Glutamatergic neuron (in vitro differentiated cells): ENCODE measurements around the gene STUM. TPM values are rescaled to one million over a fixed set of nuclear protein-coding genes. Genes with fewer than 3 reads are reported as not detected.

ENCODE experiments used
- DNase-seq: peaks from one replicate; pipeline ENCODE4 v3.0.0; 2022
- H3K27ac Mint-ChIP-seq: one replicate; pipeline ENCODE4 v1.8.0; 2020; ENCODE audit warnings: mild to moderate bottlenecking, mixed read lengths, inconsistent platforms; ENCODE audit not compliant: unreplicated experiment
- H3K27me3 Mint-ChIP-seq: one replicate; pipeline ENCODE4 v1.8.0; 2020; ENCODE audit warnings: mild to moderate bottlenecking, moderate library complexity, mixed read lengths, inconsistent platforms; ENCODE audit not compliant: unreplicated experiment
- H3K36me3 Mint-ChIP-seq: one replicate; pipeline ENCODE4 v1.8.0; 2020; ENCODE audit warnings: mild to moderate bottlenecking, mixed read lengths, inconsistent platforms; ENCODE audit not compliant: unreplicated experiment
- H3K4me1 Mint-ChIP-seq: one replicate; pipeline ENCODE4 v1.8.0; 2020; ENCODE audit warnings: mild to moderate bottlenecking, low read depth, mixed read lengths, inconsistent platforms; ENCODE audit not compliant: unreplicated experiment
- H3K4me3 Mint-ChIP-seq: one replicate; pipeline ENCODE4 v1.8.0; 2020; ENCODE audit warnings: mild to moderate bottlenecking, mixed read lengths, inconsistent platforms; ENCODE audit not compliant: unreplicated experiment
- H3K9me3 Mint-ChIP-seq: one replicate; pipeline ENCODE4 v1.8.0; 2020; ENCODE audit warnings: mild to moderate bottlenecking, moderate library complexity, mixed read lengths, inconsistent platforms; ENCODE audit not compliant: unreplicated experiment
- CTCF ChIP-seq: fragments of 200-600 bp; sonication (generic); IDR thresholded peaks from one replicate; pipeline ENCODE4 v1.5.0; 2021; ENCODE audit not compliant: partially characterized antibody, unreplicated experiment
- total RNA-seq: library from RNA; stranded (reverse); fragmentation: NEBNext Ultra II Directional; extraction: Animal tissue kit (Norgen Biotek cat#: 25700); gene quantifications from one replicate; pipeline ENCODE4 v1.2.1, GENCODE V29; 2021; ENCODE audit not compliant: unreplicated experiment

The STUM gene
- total RNA-seq, 1 donor from 2014 or later, result 11.0 TPM

GRCh38 chr1:226551299-226551698, 2.7 kb downstream of the STUM start:
- Mint-ChIP-seq H3K4me1 (peaks cover 16% of the 10 kb centered on the region), H3K27ac (no peak overlapping the region), H3K4me3 (no peak overlapping the region), H3K9me3 (peaks cover 2% of the 10 kb centered on the region), H3K36me3 (no peaks in the 10 kb centered on the region), H3K27me3 (peaks cover 10% of the 10 kb centered on the region)
- TF ChIP-seq CTCF, result no peak
- no peak for DNase-seq

GRCh38 chr1:226552061-226552460, 3.5 kb downstream of the STUM start:
- peaks cover 10% of the 10 kb centered on the region for H3K27me3 Mint-ChIP-seq
- DNase-seq, result no peak

GRCh38 chr1:226553266-226553923, 4.8 kb downstream of the STUM start:
- H3K27me3 Mint-ChIP-seq, result peaks cover 10% of the 10 kb centered on the region

More at GRCh38 chr1:226552061-226552460, 3.5 kb downstream of the STUM start:
- H3K4me1 Mint-ChIP-seq, result peaks cover 14% of the 10 kb centered on the region
- TF ChIP-seq CTCF, result no peak
- no peak overlapping the region for H3K27ac Mint-ChIP-seq
- H3K36me3 Mint-ChIP-seq, result no peaks in the 10 kb centered on the region
- H3K9me3 Mint-ChIP-seq, result peaks cover 2% of the 10 kb centered on the region
- H3K4me3 Mint-ChIP-seq, result no peak overlapping the region

GRCh38 chr1:226553924-226554282, 5.3 kb downstream of the STUM start:
- no peaks in the 10 kb centered on the region for H3K9me3 Mint-ChIP-seq
- no peak overlapping the region for H3K4me3 Mint-ChIP-seq

More at GRCh38 chr1:226553266-226553923, 4.8 kb downstream of the STUM start:
- Mint-ChIP-seq H3K4me3 (no peak overlapping the region), H3K4me1 (peaks cover 14% of the 10 kb centered on the region), H3K9me3 (no peaks in the 10 kb centered on the region), H3K36me3 (no peaks in the 10 kb centered on the region), H3K27ac (no peak overlapping the region)
- DNase-seq, result no peak
- no peak for TF ChIP-seq CTCF

More at GRCh38 chr1:226553924-226554282, 5.3 kb downstream of the STUM start:
- TF ChIP-seq CTCF, result no peak
- no peak for DNase-seq
- H3K36me3 Mint-ChIP-seq, result no peaks in the 10 kb centered on the region
- H3K4me1 Mint-ChIP-seq, result peaks cover 14% of the 10 kb centered on the region
- peaks cover 10% of the 10 kb centered on the region for H3K27me3 Mint-ChIP-seq
- no peak overlapping the region for H3K27ac Mint-ChIP-seq
